GM12892 (cell line): ENCODE data around the gene RPS14.
"Not testable (repeated sequence)": the region's sequence is repeated elsewhere in the genome, so short reads cannot be mapped to it uniquely, and the experiment has no call there.

Experiments used
- DNase-seq: peaks from one replicate; pipeline ENCODE4 v3.0.0; 2011; ENCODE audit not compliant: insufficient read length
- FAIRE-seq: peaks from 2 replicates; lab custom pipeline; 2011; peaks lifted over from hg19 to GRCh38; lab: Jason Lieb, UNC
- POLR2A ChIP-seq: IDR thresholded peaks from 2 replicates; pipeline ENCODE4 v1.6.1; 2011; ENCODE audit warnings: low read depth, low read length, control low read depth
- POLR2AphosphoS5 ChIP-seq: IDR thresholded peaks from 2 replicates; pipeline ENCODE4 v1.6.1; 2011; ENCODE audit warnings: low read depth, low read length, control low read depth
- TAF1 ChIP-seq: IDR thresholded peaks from 2 replicates; pipeline ENCODE4 v1.6.1; 2011; ENCODE audit warnings: low read depth, mild to moderate bottlenecking, control low read depth, low read length, borderline replicate concordance

The RPS14 gene

DNA sequence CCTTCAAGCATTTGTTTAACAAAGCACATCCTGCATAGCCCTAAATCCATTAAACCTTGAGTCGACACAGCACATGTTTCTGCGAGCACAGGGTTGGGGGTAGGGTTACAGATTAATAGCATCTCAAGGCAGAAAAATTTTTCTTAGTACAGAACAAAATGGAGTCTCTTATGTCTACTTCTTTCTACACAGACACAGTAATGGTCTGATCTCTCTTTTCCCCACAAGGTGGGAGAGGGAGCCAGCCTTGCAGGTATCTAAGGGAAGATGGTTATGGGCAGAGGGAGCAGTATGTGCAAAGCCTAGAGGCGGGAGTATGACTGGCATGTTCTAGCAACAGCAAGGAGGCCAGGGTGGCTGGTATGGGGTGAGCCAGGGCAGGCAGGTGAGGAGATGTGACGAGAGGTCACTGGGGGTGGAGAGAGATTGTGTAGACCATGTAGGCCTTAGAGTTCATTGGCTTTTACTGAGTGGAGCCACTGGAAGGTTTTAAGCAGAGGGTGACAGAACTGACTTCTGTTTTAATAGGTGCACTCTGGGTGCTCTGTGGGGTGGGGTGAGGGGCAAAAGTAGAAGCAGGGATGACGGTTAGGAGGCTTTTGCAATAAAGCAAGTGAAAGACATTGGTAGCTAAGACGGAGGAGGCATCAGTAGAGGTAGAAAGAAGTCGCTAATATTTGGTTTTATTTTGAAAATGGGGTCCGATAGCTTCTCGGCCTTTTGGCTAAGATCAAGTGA, 5.1 kb upstream of the RPS14 start:
- TF ChIP-seq POLR2A, result no peak
- no peak for TF ChIP-seq TAF1
- FAIRE-seq (no peak), DNase-seq (no peak)

DNA sequence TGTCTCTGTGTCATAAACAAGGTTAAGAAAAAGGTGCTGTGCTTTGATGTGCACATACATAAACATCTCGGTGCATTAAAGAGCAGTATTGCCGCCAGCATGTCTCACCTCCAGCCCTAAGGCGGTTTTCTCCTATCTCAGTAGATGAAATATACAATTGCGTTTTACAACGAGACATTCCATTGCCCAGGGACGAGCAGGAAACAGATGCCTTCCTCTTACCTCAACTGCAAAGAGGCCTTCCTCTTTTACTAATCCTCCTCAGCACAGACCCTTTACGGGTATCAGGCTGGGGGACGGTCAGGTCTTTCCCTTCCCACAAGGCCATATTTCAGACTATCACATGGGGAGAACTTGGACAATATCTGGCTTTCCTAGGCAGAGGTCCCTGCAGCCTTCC, 4.5 kb upstream of the RPS14 start:
- DNase-seq, FAIRE-seq: not testable (repeated sequence)

DNA sequence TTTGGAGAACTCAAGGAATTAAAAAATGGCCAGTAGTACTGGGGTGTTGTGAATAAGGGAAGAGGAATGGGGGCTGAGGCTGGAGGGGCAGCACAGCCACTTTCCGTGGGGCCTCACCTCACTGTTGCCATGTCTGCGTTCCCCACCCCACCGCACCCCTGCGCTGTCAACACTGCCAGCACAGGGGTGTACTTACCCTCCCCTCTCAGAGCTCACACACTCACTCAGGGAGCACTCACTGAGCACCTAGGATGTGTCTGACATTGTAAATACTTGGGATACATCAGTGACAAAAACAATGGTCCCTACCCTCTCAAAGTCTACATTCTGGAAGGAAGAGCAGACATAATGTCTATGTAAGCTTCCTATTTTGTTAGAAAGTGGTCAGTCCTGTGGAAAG, 3.4 kb upstream of the RPS14 start:
- TF ChIP-seq POLR2AphosphoS5 (no peak), TAF1 (no peak), POLR2A (no peak)
- no peak for FAIRE-seq
- DNase-seq, result no peak

DNA sequence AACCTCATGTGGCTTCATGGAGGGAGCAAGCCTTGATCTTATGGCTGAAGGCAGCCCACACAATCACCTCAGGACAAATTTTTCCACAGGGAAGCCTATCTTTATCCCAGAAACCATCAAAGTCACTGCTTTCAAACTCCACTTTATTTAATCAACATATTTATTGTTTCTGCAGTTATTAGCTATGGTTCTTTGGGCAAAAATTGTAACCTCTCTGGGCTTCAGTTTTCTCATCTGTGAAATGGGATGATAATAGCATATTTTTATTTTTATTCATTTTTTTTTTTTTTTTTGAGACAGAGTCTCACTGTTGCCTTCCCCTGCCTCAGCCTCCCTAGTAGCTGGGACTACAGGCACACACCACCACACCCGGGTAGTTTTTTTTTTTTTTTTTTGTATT, 2.1 kb upstream of the RPS14 start:
- FAIRE-seq (no peak), DNase-seq (no peak)
- TF ChIP-seq TAF1, result no peak
- no peak for TF ChIP-seq POLR2A
- TF ChIP-seq POLR2AphosphoS5, result no peak

DNA sequence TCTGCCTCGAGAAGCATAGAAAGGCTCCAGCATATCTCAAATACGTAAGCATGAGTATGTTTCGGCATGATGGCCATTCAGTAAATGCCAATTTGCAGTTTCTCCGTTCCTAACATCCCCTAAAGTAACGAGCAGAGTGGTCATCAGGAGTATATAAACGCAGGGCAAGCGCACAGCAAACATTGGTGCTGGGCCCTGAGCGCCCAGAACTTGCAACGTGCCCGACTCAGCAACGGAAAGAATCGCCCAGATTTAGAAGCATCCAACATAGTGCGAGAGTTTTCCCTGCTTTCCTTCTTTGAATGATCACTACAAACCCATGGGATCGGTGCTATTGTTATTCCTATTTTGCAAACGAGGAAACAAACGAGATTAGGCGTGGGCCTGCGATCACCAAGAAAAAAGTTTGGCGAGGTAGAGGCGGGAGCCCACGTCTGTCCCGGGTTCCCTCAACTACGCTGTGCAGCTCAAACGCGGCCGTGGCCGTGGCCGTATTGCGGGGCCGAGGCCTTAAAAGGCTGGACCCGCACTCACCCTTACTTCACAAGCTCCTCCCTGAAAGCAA, 505 bp downstream of the RPS14 start:
- DNase-seq (no peak), FAIRE-seq (no peak)
- TF ChIP-seq TAF1, result no peak
- no peak for TF ChIP-seq POLR2A

DNA sequence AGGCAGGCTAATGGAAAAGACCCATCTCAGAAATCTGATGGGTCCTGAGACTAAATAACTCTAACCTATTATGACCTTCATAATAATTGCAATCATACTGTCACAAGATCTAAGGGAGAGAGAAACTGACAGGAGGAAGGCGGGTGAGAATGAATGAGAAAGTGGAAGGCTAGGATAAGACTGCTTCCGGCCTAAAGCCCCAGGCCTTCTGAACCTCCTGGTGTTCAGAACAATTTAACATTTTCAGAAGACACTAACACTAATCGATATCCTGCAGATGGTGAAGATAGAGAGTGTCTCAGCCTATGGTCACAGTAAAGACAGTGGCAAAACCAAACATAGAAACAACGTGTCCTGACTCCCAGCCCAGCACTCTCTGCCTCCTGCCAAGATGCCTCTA, 1.2 kb downstream of the RPS14 start:
- DNase-seq, result no peak
- TF ChIP-seq TAF1 (no peak), POLR2AphosphoS5 (no peak; the same call in 1 of the 2 replicates)
- FAIRE-seq, result no peak

DNA sequence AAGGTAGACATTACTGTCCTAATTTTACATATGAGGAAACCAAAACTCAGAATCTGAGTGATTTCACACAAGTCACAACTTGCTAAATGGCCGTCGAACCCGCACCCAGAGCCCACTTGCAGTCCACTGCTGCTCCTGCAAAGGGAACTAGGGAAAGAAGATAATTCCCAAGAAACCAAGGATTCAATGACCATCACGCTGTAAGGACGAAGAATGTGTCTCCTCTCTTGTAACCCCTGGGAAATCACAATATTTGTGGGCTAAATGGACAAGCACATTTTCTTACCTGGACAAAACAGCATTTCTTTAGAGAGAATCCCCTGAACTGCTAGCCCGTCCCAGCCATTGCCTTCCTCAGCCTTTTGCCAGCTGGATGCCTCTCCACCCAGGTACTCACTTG, 2.4 kb downstream of the RPS14 start:
- no peak for DNase-seq
- no peak for FAIRE-seq
- TF ChIP-seq POLR2AphosphoS5 (no peak), POLR2A (no peak), TAF1 (no peak)

DNA sequence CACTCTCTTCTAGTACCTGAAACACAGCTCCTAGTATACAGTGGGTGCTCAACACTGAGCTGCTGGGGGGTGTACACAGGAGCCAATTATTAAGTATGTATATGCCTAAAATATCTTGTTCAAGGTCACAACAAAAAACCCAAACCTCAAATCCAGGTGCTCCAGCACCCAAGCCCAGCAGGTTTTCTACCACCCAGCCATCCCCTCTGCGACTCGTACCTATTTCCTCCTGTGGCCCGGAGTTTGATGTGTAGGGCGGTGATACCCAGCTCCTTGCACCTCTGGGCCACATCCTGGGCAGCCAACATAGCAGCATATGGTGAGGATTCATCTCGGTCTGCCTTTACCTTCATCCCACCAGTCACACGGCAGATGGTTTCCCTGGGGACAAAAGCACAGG, 3.0 kb downstream of the RPS14 start:
- DNase-seq, result no peak
- TF ChIP-seq TAF1, result no peak
- no peak for TF ChIP-seq POLR2AphosphoS5
- TF ChIP-seq POLR2A, result no peak
- no peak for FAIRE-seq

DNA sequence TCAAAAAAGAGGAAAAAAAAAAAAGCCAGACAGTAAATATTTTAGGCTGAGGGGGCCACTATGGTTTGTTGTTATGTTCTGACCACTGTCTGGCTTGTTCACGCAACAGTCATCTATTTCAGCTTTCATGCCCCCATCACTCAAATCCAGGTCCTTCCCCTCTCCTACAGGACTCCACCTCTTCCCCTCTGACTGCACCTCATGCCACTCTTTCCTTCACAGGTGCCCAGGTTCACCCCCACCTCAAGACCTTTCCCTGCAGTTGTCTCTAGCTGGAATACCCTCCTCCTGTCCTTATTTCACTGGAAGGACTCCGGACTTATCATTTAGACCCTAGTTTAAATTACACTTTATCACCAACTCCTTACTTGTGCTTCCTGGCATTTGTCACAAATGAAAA, 3.5 kb downstream of the RPS14 start:
- DNase-seq (no peak), FAIRE-seq (no peak)
- TF ChIP-seq POLR2AphosphoS5 (no peak), POLR2A (no peak), TAF1 (no peak)

DNA sequence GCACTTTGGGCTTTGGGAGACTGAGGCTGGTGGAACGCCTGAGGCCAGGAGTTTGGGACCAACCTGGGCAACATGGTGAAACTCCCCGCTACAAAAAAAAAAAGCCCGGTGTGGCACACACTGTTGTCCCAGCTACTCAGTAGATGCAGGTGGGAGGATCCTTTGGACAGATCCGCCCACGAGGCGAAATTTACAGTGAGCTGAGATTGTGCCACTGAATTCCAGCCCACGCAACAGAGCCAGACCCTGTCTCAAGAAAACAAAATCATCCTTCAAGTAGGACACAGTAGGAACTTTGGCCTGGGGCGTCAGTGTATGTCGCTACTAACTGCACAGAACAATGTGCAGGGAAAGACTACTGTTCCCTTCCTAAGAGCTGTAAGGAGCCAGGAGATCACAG, 4.8 kb downstream of the RPS14 start:
- DNase-seq, result no peak
- no peak for FAIRE-seq
- TF ChIP-seq POLR2AphosphoS5 (0 out of 2 replicates have a peak, but pooled peaks have one; percentile 30), TAF1 (no peak)

DNA sequence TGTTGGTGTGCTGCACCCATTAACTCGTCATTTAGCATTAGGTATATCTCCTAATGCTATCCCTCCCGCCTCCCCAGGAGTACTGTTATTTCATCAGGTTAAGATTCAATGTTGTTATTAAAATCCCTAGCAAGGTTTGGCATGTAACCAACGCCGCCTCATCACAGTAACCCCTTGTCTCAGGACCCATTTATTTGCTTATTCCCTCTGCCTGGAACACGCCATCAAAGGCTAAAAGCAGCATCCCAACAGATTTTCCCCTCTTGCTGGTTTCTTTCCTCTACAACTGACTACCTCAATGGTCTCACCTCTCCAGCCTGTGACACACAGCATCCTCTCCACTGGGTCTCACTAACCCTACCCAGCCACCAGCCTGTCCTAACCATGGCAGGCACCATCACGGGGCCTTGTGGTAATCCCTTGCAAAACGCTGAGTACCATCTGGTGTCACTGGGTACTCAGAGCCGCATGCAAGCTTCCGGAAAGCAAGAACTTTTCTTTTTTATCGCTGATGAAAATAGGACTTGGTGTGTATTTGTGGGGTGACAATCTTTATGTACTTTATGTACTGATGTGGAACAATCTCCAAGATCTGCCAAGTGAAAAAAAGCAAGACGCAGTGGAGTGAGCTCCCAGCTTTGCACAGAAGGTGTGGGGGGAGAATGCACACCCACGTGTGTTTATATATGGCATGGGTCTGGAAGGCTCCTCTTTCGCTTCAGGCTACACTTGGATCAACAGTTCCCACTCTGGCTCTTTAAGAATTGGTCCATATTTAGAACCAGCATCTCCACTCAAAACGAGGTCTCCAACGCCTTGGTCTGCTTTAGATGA, 6.1 kb downstream of the RPS14 start:
- no peak for FAIRE-seq
- TF ChIP-seq POLR2A (peak; percentile 58; the same call in 1 of the 2 replicates), TAF1 (no peak), POLR2AphosphoS5 (peak; percentile 82; the same call in 1 of the 2 replicates)
- no peak for DNase-seq

DNA sequence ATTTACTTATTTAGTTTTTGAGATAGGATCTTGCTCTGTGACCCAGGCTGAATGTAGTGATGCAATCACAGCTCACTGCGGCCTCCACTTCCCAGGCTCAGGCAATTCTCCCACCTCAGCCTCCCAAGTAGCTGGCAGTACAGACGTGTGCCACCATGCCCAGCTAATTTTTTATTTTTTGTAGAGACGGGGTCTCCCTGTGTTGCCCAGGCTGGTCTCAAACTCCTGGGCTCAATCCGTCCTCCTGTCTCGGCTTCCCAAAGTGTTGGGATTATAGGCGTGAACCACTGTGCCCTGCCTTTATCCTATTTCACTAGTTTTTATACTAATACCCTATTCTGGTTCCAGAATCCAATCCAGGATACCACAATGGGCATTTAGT, 6.8 kb downstream of the RPS14 start:
- DNase-seq (no peak), FAIRE-seq (no peak)

More for the DNA sequence above, 6.8 kb downstream of the RPS14 start:
- TF ChIP-seq POLR2A, result no peak; the same call in 1 of the 2 replicates
- no peak for TF ChIP-seq TAF1
- TF ChIP-seq POLR2AphosphoS5, result no peak
